NCI-H2196 (cell line): ENCODE data around the gene HECTD1.
"Not testable (repeated sequence)": the region's sequence is repeated elsewhere in the genome, so short reads cannot be mapped to it uniquely, and the experiment has no call there.

Source experiments
- DNase-seq: peaks from one replicate; lab custom pipeline; 2025; ENCODE audit not compliant: unreplicated experiment; lab: John Stamatoyannopoulos, UW

HECTD1 gene

GRCh38 chr14:31228533-31228932 lies 20.9 kb upstream of the HECTD1 start:
- DNase-seq, result no peak

- DNase-seq, result no peak
Observed at GRCh38 chr14:31224808-31225207, 17.2 kb upstream of the HECTD1 start.

- no peak for DNase-seq
Observed at GRCh38 chr14:31223331-31223730, 15.7 kb upstream of the HECTD1 start.

DNA sequence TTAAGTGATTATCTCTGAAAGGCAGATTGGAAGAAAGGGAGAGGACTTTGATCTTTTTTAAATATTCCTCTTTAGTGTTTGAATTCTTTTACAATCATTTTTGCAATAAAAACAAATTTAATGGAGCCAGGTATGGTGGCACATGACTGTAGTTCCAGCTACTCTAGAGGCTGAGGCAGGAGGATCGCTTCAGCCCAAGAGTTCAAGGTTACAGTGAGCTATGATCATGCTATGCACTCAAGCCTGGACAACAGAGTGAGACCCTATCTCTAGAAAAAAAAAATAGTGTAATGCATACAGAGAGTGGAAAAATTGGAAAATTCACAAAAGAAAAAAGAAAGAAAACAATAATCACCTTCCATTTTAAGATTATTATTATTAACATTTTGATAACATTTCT lies 15.2 kb upstream of the HECTD1 start:
- DNase-seq, result no peak

GRCh38 chr14:31221266-31221665 lies 13.7 kb upstream of the HECTD1 start:
- DNase-seq, result no peak

- no peak for DNase-seq
Observed at GRCh38 chr14:31219169-31219568, 11.6 kb upstream of the HECTD1 start.

- no peak for DNase-seq
Observed at GRCh38 chr14:31216359-31216758, 8.8 kb upstream of the HECTD1 start.

GRCh38 chr14:31212893-31213292 lies 5.3 kb upstream of the HECTD1 start:
- DNase-seq, result no peak

DNA sequence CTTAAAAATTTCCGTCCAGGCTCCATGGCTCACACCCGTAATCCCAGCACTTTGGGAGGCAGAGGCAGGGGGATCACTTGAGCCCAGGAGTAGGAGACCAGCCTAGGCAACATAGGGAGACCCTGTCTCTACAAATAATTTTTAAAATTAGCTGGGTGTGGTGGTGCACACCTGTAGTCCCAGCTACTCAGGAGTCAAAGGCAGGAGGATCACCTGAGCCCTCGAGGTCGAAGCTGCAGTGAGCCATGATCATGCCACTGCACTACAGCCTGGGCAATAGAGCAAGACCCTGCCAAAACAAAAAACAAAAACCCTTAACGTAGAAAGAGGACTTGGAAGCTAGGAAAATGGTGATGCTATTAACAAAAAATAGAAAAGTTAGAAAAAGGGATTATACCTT lies 2.0 kb upstream of the HECTD1 start:
- no peak for DNase-seq

DNA sequence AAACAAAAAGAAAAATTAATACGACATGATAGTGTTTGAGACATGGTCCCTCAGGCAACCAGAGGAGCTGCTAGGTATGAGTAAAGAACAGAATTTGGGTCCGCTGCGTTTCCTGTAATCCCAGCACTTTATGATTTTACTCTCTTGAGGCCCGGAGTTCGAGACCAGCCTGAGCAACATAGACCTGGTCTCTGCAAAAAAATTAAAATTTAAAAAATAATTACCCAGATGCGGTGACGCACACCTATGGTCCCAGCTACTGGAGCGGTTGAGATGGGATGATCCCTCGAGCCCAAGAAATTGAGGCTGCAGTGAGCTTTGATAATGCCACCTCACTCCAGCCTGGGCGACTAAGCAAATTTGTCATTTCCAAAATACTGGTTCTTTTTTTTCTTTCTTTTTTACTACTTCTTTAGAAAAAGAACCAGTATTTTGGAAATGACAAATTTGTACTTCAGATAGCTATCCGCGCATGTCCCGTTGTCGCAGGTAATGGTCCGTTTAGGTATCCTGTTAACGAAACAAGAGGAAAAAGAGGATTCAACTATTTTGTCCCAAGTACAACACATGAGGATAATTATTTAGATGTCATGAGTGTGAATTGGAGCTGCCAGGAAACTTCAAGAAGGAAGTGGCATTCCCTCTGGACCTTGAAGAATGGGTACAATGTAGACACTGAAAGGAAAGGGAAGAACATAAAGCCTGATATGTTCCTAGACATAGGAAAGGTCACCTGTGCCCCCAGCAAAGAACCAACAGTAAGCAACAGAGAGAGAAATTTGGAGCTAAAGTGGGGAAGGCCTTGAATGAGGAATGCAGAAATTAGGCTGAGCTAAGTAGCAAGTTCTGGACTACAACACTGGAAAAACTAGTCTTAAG lies 1.2 kb upstream of the HECTD1 start:
- DNase-seq, result no peak

GRCh38 chr14:31207287-31207754 lies 272 bp downstream of the HECTD1 start:
- DNase-seq, result no peak

DNA sequence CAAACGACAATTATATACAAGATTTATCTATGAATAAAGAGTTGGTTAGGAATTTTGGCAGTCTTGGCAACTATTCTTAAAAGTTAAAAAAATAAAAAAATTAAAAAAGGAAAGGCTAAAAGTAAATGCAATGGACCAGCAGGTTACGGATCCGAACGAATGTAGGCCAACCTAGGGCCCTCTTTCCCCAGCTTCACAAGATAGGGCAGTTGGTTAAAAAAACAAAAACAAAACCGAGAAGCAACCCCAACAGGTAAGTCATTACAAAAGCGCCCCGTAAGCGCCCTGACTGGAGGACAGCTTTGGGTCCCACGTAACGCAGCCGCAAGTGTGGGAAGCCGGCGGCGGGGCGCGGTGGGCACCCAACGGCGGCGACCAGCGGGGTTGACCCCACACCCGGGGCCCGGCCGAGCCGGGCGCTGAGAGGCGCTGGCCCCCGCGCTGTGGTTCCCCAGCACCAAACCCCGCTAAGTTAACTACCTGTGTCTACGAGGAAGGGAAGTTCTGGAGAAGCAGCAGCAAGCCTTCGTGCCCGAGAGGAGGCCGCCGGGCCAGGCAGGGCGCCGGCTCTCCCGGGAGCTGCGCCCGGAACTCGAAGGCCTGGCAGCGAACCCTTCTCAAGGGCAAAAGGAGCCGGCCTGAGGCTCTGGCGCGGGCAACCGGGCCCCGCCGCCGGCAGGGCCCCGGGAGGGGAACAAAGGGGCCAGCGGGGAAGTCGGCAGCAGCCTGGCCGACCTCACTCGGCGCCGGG lies 882 bp downstream of the HECTD1 start:
- DNase-seq, result no peak

GRCh38 chr14:31205681-31206535 lies 1.7 kb downstream of the HECTD1 start:
- no peak for DNase-seq

DNA sequence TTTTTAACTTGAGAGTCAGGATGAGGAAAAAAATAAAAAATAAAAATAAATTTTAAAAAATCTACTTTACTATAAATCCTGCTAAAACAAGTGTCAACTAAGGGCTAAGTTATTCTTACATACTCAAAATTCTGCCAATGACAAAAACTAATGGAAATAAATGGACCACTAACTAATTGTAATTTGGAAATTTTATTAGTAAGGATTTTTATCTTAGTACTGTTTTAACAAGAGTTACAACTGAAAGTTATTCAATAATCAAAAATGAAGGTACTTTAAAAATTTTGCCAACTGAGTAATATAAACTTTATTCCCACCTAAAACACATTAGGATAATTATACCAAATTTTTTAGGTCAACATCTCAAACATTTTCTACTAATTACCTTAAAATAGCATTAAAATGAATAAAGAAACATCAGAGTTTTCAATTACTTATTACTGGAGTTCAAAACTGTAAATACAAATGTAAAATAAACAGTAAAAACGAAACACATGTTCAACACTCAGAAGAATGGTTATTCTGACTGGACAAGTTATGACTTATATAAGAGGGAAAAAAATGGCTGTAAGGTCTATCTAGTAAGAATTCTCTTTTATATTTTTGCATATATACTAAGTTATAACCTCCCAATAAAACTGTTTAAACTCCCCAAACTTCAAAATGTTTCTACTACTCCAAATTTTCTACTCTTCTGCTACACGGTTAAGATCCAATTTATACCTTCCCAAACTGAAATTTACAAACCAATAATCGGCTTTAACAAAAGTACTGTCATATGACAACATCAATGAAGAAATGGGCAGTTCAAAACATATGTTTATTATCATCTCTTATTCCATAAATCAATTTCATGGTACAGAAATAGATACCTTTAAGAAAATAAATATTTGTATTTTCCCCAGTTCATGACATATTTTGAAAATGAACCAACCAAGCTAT lies 2.7 kb downstream of the HECTD1 start:
- no peak for DNase-seq

- DNase-seq, result not testable (repeated sequence)
Observed at GRCh38 chr14:31203899-31204592, 3.5 kb downstream of the HECTD1 start.

DNA sequence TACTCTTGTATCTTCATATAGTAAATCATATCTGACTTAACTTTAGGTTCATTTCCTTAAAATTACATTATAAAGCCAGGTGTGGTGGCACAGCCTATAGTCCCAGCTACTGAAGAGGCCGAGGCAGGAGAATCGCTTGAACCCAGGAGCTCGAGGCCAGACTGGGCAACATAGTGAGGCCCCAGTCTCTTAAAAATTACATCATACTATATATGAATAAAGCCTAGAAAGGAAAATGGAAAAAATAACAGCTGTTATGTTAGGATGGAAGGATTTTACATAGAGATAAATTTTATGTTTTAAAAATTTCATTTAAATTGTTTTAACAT lies 4.2 kb downstream of the HECTD1 start:
- no peak for DNase-seq

- DNase-seq, result no peak
Observed at GRCh38 chr14:31201111-31201510, 6.5 kb downstream of the HECTD1 start.

DNA sequence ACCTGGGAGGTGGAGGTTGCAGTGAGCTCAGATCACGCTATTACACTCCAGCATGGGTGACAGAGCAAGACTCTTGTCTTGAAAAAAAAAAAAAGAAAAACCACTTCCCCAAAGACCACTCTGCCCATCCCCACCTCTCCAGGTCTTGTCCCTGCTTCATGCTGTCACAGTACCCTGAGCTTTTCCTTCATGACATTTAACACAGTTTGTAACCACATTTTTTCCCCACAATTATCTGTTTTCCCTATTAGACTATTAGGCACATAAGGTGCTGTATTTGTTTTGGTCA lies 6.9 kb downstream of the HECTD1 start:
- no peak for DNase-seq

GRCh38 chr14:31197671-31198070 lies 9.9 kb downstream of the HECTD1 start:
- DNase-seq, result no peak
